ENCODE data around the gene KRT10. TPM values are rescaled to one million over a fixed set of nuclear protein-coding genes. Genes with fewer than 3 reads are reported as not detected.

Gene KRT10
- total RNA-seq, 1 experiment from 2014 or later: 28.4 TPM

DNA sequence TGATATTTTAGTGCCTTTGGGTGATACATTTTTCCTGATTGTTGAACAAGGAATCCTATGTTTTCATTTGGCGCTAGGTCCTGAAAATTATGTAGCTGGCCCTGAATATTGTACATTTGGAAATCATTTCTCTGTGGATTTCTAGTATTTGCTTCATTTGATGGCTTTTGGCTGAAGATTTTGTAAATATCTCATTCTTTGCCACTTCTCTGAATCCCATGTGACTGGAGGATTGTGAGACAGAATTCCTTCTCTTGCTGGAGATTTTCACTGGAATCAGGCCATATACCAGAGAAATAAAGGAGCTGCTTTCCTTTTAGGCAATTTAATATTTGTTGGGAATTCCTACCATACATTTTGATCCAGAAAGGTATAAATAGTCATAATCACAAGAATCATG lies 31.3 kb downstream of the KRT10 start:
- H3K9me3 Mint-ChIP-seq: no peaks in the 10 kb centered on the region
- WGBS (ENCODE audit: extremely low coverage, insufficient read length, low lambda C conversion rate): no CpG with 5 or more reads among the region's 1 CpG
- no peaks in the 10 kb centered on the region for H3K9me3 ChIP-seq (ENCODE audit: control insufficient read depth, low read depth, low read length)

More for the DNA sequence above, 31.3 kb downstream of the KRT10 start:
- Histone ChIP-seq H2AK5ac (ENCODE audit: insufficient read length, low read length) (no peak overlapping the region), H3K23ac (ENCODE audit: insufficient read length, low read depth, low read length) (no peak overlapping the region), H3K27me3 (ENCODE audit: insufficient read depth, low read length) (no peaks in the 10 kb centered on the region), H3K79me2 (ENCODE audit: insufficient read depth, low read length) (no peaks in the 10 kb centered on the region), H4K8ac (replicated peaks; ENCODE audit: insufficient read length, low read depth, low read length) (no peak overlapping the region), H3K27ac (ENCODE audit: insufficient read length, low read depth, low read length) (no peak overlapping the region), H2BK5ac (ENCODE audit: insufficient read length, low read length) (no peak overlapping the region), H3K18ac (ENCODE audit: insufficient read length, low read depth, low read length) (no peak overlapping the region), H3T11ph (ENCODE audit: low read length) (no peak overlapping the region), H4K91ac (ENCODE audit: insufficient read length, low read depth, low read length) (no peak overlapping the region), H4K5ac (ENCODE audit: insufficient read length, low read depth, low read length) (no peak overlapping the region), H2AFZ (ENCODE audit: low read length) (no peak overlapping the region), H3K4ac (ENCODE audit: low read depth, low read length) (no peak overlapping the region), H3K4me1 (ENCODE audit: insufficient read depth, low read length) (no peaks in the 10 kb centered on the region), H3K14ac (ENCODE audit: insufficient read depth, low read length) (no peak overlapping the region), H3K9ac (ENCODE audit: extremely low read depth, insufficient read length, low read length) (no peak overlapping the region), H3K23me2 (ENCODE audit: insufficient read length, low read depth, low read length, poor library complexity, severe bottlenecking) (no peaks in the 10 kb centered on the region), H2BK20ac (ENCODE audit: low read depth, low read length, poor library complexity, severe bottlenecking) (no peak overlapping the region), H2BK12ac (ENCODE audit: insufficient read length, low read depth, low read length) (no peak overlapping the region), H2BK120ac (ENCODE audit: low read depth, low read length, poor library complexity, severe bottlenecking) (no peak overlapping the region), H3K4me2 (ENCODE audit: insufficient read depth, insufficient read length, low read length) (no peak overlapping the region), H3K56ac (ENCODE audit: insufficient read length, low read depth, low read length) (no peak overlapping the region), H4K20me1 (ENCODE audit: control insufficient read depth, insufficient read depth, insufficient read length) (no peaks in the 10 kb centered on the region), H3K79me1 (ENCODE audit: insufficient read depth, low read depth, low read length, poor library complexity, severe bottlenecking) (no peaks in the 10 kb centered on the region), H2BK15ac (ENCODE audit: low read depth, low read length) (no peak overlapping the region)
- Mint-ChIP-seq H3K4me1 (no peaks in the 10 kb centered on the region; a peak in 1 of 4 replicates), H3K4me3 (no peak overlapping the region), H3K36me3 (ENCODE audit: insufficient read depth in 1 of 3, low read depth in 3 of 3) (no peaks in the 10 kb centered on the region), H3K27ac (no peak overlapping the region), H3K27me3 (ENCODE audit: low read depth) (peaks cover 16% of the 10 kb centered on the region)
- TF ChIP-seq, protein P1, sequence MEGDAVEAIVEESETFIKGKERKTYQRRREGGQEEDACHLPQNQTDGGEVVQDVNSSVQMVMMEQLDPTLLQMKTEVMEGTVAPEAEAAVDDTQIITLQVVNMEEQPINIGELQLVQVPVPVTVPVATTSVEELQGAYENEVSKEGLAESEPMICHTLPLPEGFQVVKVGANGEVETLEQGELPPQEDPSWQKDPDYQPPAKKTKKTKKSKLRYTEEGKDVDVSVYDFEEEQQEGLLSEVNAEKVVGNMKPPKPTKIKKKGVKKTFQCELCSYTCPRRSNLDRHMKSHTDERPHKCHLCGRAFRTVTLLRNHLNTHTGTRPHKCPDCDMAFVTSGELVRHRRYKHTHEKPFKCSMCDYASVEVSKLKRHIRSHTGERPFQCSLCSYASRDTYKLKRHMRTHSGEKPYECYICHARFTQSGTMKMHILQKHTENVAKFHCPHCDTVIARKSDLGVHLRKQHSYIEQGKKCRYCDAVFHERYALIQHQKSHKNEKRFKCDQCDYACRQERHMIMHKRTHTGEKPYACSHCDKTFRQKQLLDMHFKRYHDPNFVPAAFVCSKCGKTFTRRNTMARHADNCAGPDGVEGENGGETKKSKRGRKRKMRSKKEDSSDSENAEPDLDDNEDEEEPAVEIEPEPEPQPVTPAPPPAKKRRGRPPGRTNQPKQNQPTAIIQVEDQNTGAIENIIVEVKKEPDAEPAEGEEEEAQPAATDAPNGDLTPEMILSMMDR (conservative IDR thresholded peaks at IDR 0.05): no peak
- DNase-seq: no peak

All from H9 (cell line).